Kidney (tissue), 14 donors: ENCODE data around the gene PACSIN1. TPM values are rescaled to one million over a fixed set of nuclear protein-coding genes. Genes with fewer than 3 reads are reported as not detected.
A peak's percentile ranks its signal among the peaks of the same experiment; 100 is the strongest.

Experiments used
- DNase-seq, 5 donors: peaks; one replicate each; pipeline ENCODE4 v3.0.0-alpha.2; 2013 to 2020
- FAIRE-seq: peaks from 2 replicates; lab custom pipeline; 2012; peaks lifted over from hg19 to GRCh38; lab: Jason Lieb, UNC
- H3K27ac ChIP-seq, 2 donors: one replicate each; pipeline ENCODE4 v1.7.0; 2013; ENCODE audit warnings: low read depth in 2 of 2, low read length in 2 of 2, inconsistent platforms in 1 of 2
- H3K27me3 ChIP-seq: one replicate; pipeline ENCODE4 v1.7.1; 2013; ENCODE audit warnings: low read length, inconsistent platforms; ENCODE audit not compliant: control insufficient read depth, insufficient read depth
- H3K36me3 ChIP-seq, 3 donors: one replicate each; pipeline versions ENCODE4 v1.7.0 to v1.7.1; 2013; ENCODE audit warnings: low read length in 3 of 3, control low read depth in 1 of 3, inconsistent platforms in 1 of 3; ENCODE audit not compliant: insufficient read depth in 3 of 3, control insufficient read depth in 2 of 3
- H3K4me1 ChIP-seq, 3 donors: one replicate each; pipeline versions ENCODE4 v1.7.0 to v1.7.1; 2013; ENCODE audit warnings: low read length in 3 of 3, inconsistent platforms in 1 of 3, low read depth in 1 of 3; ENCODE audit not compliant: control insufficient read depth in 2 of 3, insufficient read depth in 2 of 3
- H3K4me3 ChIP-seq, 3 donors: one replicate each; pipeline versions ENCODE4 v1.7.0 to v1.8.1; 2013; ENCODE audit warnings: low read length in 3 of 3, control low read depth in 1 of 3, inconsistent platforms in 1 of 3
- H3K9ac ChIP-seq, 3 donors: one replicate each; pipeline versions ENCODE4 v1.7.0 to v1.7.1; 2013; ENCODE audit warnings: low read length in 3 of 3, control low read depth in 1 of 3, inconsistent platforms in 1 of 3
- H3K9me3 ChIP-seq, 3 donors: one replicate each; pipeline versions ENCODE4 v1.7.0 to v1.7.1; 2013; ENCODE audit warnings: low read length in 3 of 3, control low read depth in 1 of 3, inconsistent platforms in 1 of 3; ENCODE audit not compliant: control insufficient read depth in 2 of 3, insufficient read depth in 1 of 3
- intact Hi-C: fragments of 100-400 bp; cut with DNase I; formaldehyde crosslinking; loops from one replicate; pipeline ENCODE4 v1.11.1; 2022
- polyA plus RNA-seq: library from polyadenylated mRNA; stranded (reverse); fragments of 350-450 nt; fragmentation: Illumina TruSeq; extraction: RNeasy Lipid Tissue Mini Kit (QIAGEN cat#74804); gene quantifications from one replicate; pipeline ENCODE4 v1.2.3, GENCODE V29; 2014; ENCODE audit warnings: low read depth, low replicate concordance; ENCODE audit not compliant: insufficient read depth
- total RNA-seq: library from RNA; stranded (reverse); fragmentation: NEBNext Ultra II Directional; extraction: Animal tissue kit (Norgen Biotek cat#: 25700); gene quantifications from one replicate; pipeline ENCODE4 v1.2.1, GENCODE V29; 2021
- TF ChIP-seq, protein P1 (sequence below): IDR thresholded peaks from 3 replicates; pipeline ENCODE4 v1.5.1; 2012; ENCODE audit warnings: mild to moderate bottlenecking, moderate library complexity, borderline replicate concordance; ENCODE audit not compliant: insufficient read depth; ENCODE audit errors: extremely low read depth
- donor health status: control.
- donor health status: control.
- donor health status: control.
- donor health status: control.
- donor health status: control.
- donor health status: DM: yes; HTN: yes; CAD: no.
- donor health status: Normal renal cell carcinoma (clear cell type).

Gene PACSIN1
- total and polyA plus RNA-seq, 2 donors from 2014 or later = 1.7 to 4.1 TPM

DNA sequence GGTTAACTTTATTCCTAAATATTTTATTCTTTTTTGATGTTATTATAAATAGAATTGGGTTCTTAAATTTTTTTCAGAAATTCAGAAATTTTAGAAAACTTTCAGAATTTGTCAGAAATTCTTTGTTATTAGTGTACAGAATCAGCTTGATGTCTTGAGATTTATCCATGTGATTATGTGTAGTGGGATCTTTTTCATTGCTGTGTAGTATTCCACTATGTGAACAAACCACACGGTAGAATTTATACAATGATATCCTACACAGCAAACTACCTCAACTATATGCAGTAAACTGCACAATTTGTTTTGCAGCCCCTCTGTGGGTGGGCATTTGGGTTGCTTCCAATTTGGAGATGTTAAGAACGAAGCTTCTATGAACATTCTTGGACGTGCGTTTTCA lies 43.9 kb downstream of the PACSIN1 start:
- intact Hi-C loops = no loop called here
- Histone ChIP-seq H3K4me3 (no peak overlapping the region), H3K9ac (no peak overlapping the region), H3K27me3 (no peaks in the 10 kb centered on the region), H3K4me1 (no peaks in the 10 kb centered on the region), H3K27ac (no peak overlapping the region), H3K9me3 (peaks cover 0 to 3% (median 0%) of the 10 kb centered on the region in 3 donors), H3K36me3 (no peaks in the 10 kb centered on the region)
- no peak for DNase-seq
- TF ChIP-seq, protein P1, sequence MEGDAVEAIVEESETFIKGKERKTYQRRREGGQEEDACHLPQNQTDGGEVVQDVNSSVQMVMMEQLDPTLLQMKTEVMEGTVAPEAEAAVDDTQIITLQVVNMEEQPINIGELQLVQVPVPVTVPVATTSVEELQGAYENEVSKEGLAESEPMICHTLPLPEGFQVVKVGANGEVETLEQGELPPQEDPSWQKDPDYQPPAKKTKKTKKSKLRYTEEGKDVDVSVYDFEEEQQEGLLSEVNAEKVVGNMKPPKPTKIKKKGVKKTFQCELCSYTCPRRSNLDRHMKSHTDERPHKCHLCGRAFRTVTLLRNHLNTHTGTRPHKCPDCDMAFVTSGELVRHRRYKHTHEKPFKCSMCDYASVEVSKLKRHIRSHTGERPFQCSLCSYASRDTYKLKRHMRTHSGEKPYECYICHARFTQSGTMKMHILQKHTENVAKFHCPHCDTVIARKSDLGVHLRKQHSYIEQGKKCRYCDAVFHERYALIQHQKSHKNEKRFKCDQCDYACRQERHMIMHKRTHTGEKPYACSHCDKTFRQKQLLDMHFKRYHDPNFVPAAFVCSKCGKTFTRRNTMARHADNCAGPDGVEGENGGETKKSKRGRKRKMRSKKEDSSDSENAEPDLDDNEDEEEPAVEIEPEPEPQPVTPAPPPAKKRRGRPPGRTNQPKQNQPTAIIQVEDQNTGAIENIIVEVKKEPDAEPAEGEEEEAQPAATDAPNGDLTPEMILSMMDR = no peak
- peak; percentile 37 for FAIRE-seq

DNA sequence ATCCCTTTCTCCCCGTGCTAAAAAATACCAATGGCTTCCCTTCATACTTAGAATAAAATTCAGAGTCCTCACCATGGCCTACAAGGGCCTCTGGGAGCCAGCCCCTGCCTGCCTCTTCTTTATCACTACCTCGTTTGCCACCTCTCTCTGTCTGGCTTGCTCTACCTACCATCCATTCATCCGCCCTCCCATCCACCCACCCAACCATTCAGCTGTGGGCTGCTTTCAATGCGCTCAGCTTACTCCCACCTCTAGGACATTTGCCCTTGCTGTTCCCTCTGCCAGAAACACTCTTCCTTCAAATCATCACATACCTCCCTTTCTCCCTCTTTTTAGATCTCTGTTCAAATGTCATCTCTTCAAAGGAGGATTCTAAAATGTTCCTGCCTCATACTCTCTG lies 44.4 kb downstream of the PACSIN1 start:
- intact Hi-C loops = no loop called here

DNA sequence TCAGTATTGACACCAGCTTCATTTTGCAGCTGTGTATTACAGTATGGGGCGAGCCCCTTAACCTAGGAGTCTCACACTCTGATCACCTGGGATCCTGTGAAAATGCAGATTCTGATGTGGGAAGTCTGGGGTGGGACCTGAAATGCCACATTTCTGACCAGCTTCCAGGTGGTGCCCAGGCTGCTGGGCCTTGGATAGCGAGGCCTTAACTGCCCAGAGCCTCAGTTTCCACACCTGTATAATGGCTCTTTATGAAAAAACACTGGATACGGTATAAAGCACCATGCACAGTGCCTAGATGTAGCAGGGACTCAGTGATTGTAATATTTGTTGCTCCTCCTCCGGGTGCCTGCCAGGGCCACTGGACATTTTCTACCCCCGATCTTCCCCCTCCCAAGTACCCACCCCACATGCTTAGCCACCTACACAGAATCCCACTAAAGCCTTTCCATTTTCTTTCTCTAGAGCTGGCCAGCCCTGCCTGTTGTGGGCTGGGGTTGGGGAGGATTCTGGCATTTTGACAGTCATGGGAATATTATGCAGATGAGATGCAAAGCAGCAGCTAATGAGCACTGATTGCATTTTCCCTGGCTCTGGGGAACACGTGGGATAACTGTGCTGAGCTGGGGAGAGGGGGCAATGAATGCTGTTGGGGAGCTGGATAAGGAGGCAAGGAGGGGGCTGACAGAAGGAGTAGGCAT lies 45.5 kb downstream of the PACSIN1 start:
- H3K36me3 ChIP-seq = no peaks in the 10 kb centered on the region
- H3K4me3 ChIP-seq = no peak overlapping the region
- H3K27ac ChIP-seq = no peak overlapping the region
- H3K9ac ChIP-seq = no peak overlapping the region
- no peaks in the 10 kb centered on the region for H3K4me1 ChIP-seq
- intact Hi-C loops = no loop called here
- TF ChIP-seq, protein P1 = no peak
- H3K9me3 ChIP-seq = peaks cover 0 to 3% (median 0%) of the 10 kb centered on the region in 3 donors
- H3K27me3 ChIP-seq = no peaks in the 10 kb centered on the region
- DNase-seq = no peak
- no peak for FAIRE-seq

More for the DNA sequence above, 44.4 kb downstream of the PACSIN1 start:
- Histone ChIP-seq H3K27ac (no peak overlapping the region), H3K9me3 (peaks cover 0 to 3% (median 0%) of the 10 kb centered on the region in 3 donors), H3K4me3 (no peak overlapping the region), H3K9ac (no peak overlapping the region), H3K4me1 (no peaks in the 10 kb centered on the region), H3K36me3 (no peaks in the 10 kb centered on the region), H3K27me3 (no peaks in the 10 kb centered on the region)
- FAIRE-seq (no peak), DNase-seq (no peak)
- TF ChIP-seq, protein P1 = no peak
